ENCODE results near the gene MTA1.

The MTA1 gene

GRCh38 chr14:105449276-105450122 lies 29.9 kb downstream of the MTA1 start:
- H3K9ac ChIP-seq (ENCODE audit: low read length) = no peak overlapping the region
- no peaks in the 10 kb centered on the region for H3K9me2 ChIP-seq (replicated peaks; ENCODE audit: insufficient read depth, low read length)
- no peak overlapping the region for H2AFZ ChIP-seq (ENCODE audit: low read length)
- TF ChIP-seq, protein P1, sequence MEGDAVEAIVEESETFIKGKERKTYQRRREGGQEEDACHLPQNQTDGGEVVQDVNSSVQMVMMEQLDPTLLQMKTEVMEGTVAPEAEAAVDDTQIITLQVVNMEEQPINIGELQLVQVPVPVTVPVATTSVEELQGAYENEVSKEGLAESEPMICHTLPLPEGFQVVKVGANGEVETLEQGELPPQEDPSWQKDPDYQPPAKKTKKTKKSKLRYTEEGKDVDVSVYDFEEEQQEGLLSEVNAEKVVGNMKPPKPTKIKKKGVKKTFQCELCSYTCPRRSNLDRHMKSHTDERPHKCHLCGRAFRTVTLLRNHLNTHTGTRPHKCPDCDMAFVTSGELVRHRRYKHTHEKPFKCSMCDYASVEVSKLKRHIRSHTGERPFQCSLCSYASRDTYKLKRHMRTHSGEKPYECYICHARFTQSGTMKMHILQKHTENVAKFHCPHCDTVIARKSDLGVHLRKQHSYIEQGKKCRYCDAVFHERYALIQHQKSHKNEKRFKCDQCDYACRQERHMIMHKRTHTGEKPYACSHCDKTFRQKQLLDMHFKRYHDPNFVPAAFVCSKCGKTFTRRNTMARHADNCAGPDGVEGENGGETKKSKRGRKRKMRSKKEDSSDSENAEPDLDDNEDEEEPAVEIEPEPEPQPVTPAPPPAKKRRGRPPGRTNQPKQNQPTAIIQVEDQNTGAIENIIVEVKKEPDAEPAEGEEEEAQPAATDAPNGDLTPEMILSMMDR (IDR thresholded peaks at IDR 0.05; ENCODE audit: low read length) = no peak
- TF ChIP-seq EZH2 (optimal IDR thresholded peaks at IDR 0.05; ENCODE audit: low read depth, low read length) = no peak
- TF ChIP-seq EZH2phosphoT487 (IDR thresholded peaks at IDR 0.05; ENCODE audit: low read length) = no peak
- no peaks in the 10 kb centered on the region for H3K4me1 ChIP-seq (ENCODE audit: low read length)
- no peaks in the 10 kb centered on the region for H3K79me2 ChIP-seq (ENCODE audit: low read length)
- no peak overlapping the region for H3K4me2 ChIP-seq (ENCODE audit: low read depth, low read length)
- no peak overlapping the region for H3K4me3 ChIP-seq (ENCODE audit: low read length)
- no peaks in the 10 kb centered on the region for H3K27me3 ChIP-seq (replicated peaks; ENCODE audit: insufficient read depth, low read length)
- no peaks in the 10 kb centered on the region for H3F3A ChIP-seq (ENCODE audit: insufficient read depth, low read length)
- no peak for DNase-seq
- H3K9me3 ChIP-seq (replicated peaks; ENCODE audit: insufficient read depth, low read length) = no peaks in the 10 kb centered on the region
- H4K20me1 ChIP-seq (ENCODE audit: insufficient read depth, low read length) = no peaks in the 10 kb centered on the region
- no peak overlapping the region for H3K27ac ChIP-seq (ENCODE audit: low read length)
- no peaks in the 10 kb centered on the region for H3K36me3 ChIP-seq (replicated peaks; ENCODE audit: insufficient read depth, low read length)

DNA sequence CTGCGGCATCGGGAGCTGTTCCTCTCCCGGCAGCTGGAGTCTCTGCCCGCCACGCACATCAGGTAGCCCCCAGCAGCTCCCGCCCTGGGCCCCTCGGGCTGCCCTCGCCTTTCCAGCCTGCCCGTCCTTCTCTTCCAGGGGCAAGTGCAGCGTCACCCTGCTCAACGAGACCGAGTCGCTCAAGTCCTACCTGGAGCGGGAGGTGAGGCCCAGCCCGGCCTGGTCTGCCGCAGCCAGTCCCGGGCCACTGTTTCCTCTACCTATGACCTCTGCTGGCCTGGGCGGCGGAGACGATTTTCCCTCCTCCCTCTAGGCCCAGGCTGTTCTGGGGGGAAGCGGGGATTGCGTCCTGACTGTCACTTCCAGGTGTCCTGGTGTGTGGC lies 30.5 kb downstream of the MTA1 start:
- no peak overlapping the region for H3K4me2 ChIP-seq (ENCODE audit: low read depth, low read length)
- H2AFZ ChIP-seq (ENCODE audit: low read length) = no peak overlapping the region
- H3K27me3 ChIP-seq (replicated peaks; ENCODE audit: insufficient read depth, low read length) = no peaks in the 10 kb centered on the region
- no peak overlapping the region for H3K4me3 ChIP-seq (ENCODE audit: low read length)
- H3F3A ChIP-seq (ENCODE audit: insufficient read depth, low read length) = no peaks in the 10 kb centered on the region
- no peaks in the 10 kb centered on the region for H3K36me3 ChIP-seq (replicated peaks; ENCODE audit: insufficient read depth, low read length)
- TF ChIP-seq EZH2phosphoT487 (IDR thresholded peaks at IDR 0.05; ENCODE audit: low read length) = no peak
- TF ChIP-seq, protein P1 (IDR thresholded peaks at IDR 0.05; ENCODE audit: low read length) = no peak
- no peak for TF ChIP-seq EZH2 (optimal IDR thresholded peaks at IDR 0.05; ENCODE audit: low read depth, low read length)
- H3K4me1 ChIP-seq (ENCODE audit: low read length) = no peaks in the 10 kb centered on the region
- H3K9me3 ChIP-seq (replicated peaks; ENCODE audit: insufficient read depth, low read length) = no peaks in the 10 kb centered on the region
- DNase-seq = no peak
- H3K79me2 ChIP-seq (ENCODE audit: low read length) = no peaks in the 10 kb centered on the region
- no peaks in the 10 kb centered on the region for H4K20me1 ChIP-seq (ENCODE audit: insufficient read depth, low read length)
- H3K27ac ChIP-seq (ENCODE audit: low read length) = no peak overlapping the region
- no peak overlapping the region for H3K9ac ChIP-seq (ENCODE audit: low read length)
- no peaks in the 10 kb centered on the region for H3K9me2 ChIP-seq (replicated peaks; ENCODE audit: insufficient read depth, low read length)

DNA sequence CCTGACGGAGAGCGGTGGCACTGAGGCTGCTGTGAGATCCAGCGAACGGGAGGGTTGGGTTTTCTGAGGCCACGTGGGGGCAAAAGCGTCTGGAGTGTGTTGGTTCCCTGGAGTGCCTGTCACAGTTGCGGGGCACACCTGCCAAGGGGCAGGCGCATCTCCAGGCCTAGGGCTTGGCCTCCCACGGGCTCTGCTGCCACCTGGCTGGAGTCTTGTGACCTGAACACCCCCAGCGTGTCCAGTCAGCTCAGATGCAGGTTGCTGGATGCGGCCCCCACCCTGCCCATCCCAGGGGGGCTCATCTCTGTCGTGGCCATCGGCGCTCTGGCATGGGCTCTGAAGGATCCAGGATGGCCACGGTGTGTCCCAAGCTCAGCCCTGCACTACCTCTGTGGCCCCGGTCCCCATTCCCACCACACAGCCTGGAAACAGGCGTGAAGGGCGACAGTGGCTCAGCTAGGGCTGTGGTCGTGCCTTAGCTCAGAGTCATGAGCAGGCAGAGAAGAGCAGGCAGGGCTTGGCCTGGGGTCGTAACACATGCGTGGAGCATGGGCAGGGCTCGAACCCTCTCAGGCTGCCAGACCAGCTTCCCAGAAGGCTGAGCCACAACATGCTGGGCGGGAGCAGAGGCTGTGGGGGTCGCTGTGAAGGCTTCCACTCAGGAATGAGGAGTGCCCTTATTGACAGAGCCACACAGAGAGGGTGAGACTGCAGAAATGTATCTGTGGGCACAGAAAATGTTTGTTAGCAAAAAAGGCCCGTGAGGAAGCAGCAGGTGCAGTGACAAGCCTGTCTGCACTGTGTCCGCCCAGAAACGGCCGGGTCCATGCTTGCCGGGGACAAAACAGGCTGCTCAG lies 31.5 kb downstream of the MTA1 start:
- H3K4me3 ChIP-seq (ENCODE audit: low read length) = no peak overlapping the region
- no peaks in the 10 kb centered on the region for H3K4me1 ChIP-seq (ENCODE audit: low read length)
- H3K4me2 ChIP-seq (ENCODE audit: low read depth, low read length) = no peak overlapping the region
- H2AFZ ChIP-seq (ENCODE audit: low read length) = no peak overlapping the region
- no peak overlapping the region for H3K27ac ChIP-seq (ENCODE audit: low read length)
- no peak for DNase-seq
- no peaks in the 10 kb centered on the region for H3K36me3 ChIP-seq (replicated peaks; ENCODE audit: insufficient read depth, low read length)
- H3K9ac ChIP-seq (ENCODE audit: low read length) = no peak overlapping the region
- no peaks in the 10 kb centered on the region for H3K9me2 ChIP-seq (replicated peaks; ENCODE audit: insufficient read depth, low read length)
- H3K79me2 ChIP-seq (ENCODE audit: low read length) = no peaks in the 10 kb centered on the region
- TF ChIP-seq EZH2 (optimal IDR thresholded peaks at IDR 0.05; ENCODE audit: low read depth, low read length) (no peak), EZH2phosphoT487 (IDR thresholded peaks at IDR 0.05; ENCODE audit: low read length) (no peak)
- TF ChIP-seq, protein P1 (IDR thresholded peaks at IDR 0.05; ENCODE audit: low read length) = no peak
- H4K20me1 ChIP-seq (ENCODE audit: insufficient read depth, low read length) = no peaks in the 10 kb centered on the region
- no peaks in the 10 kb centered on the region for H3F3A ChIP-seq (ENCODE audit: insufficient read depth, low read length)
- no peaks in the 10 kb centered on the region for H3K9me3 ChIP-seq (replicated peaks; ENCODE audit: insufficient read depth, low read length)
- H3K27me3 ChIP-seq (replicated peaks; ENCODE audit: insufficient read depth, low read length) = no peaks in the 10 kb centered on the region

Measured in MM.1S (cell line).